Fibroblast of peridontal ligament (primary cell): Measurements from ENCODE around the gene CEP131.
"Not testable (repeated sequence)": the region's sequence is repeated elsewhere in the genome, so short reads cannot be mapped to it uniquely, and the experiment has no call there.

Experiments
- DNase-seq: peaks from one replicate; pipeline ENCODE4 v3.0.0-alpha.2; 2010; ENCODE audit errors: extremely low read depth

CEP131 gene

DNA sequence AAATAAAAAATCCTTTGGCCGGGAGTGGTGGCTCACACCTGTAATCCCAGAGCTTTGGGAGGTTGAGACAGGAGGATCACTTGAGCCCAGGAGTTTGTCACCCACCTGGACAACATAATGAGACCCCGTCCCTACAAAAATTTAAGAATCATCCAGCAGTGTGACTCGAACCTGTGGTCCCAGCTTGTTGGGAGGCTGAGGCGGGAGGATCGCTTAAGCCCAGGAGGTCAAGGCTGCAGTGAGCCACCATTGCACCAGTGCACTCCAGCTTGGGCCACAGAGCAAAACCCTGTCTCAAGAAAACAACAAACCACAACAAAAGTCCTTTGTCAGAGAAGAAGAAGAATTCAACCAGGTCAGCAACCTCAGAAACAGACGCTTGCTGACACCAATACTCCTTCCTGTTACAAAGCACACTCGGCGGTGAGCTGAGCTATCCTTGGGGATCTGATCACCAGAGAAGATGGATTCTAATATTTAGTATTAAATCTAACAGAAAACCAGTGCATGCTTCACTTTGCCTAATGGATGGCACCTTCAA is 70.4 kb downstream of the CEP131 start:
- DNase-seq: no peak

DNA sequence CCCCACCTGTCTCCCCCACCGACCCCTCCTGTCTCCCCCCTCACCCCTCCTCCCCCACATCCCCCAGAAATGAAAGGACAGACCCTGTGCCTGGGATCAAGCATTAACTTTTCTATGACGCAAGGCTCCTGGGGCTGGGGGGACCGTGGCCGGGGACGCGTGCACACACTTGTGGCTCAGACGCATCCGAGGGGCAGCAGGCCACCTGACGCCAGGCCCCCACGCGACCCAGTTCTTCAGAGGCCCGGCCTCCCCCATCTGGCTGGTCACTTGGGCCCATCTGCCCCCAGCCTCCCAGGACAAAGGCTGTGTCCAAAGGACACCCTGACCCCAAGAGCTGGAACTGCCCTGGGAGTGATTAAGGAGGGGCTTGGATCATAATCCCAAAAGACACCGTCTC is 71.5 kb downstream of the CEP131 start:
- DNase-seq: no peak

DNA sequence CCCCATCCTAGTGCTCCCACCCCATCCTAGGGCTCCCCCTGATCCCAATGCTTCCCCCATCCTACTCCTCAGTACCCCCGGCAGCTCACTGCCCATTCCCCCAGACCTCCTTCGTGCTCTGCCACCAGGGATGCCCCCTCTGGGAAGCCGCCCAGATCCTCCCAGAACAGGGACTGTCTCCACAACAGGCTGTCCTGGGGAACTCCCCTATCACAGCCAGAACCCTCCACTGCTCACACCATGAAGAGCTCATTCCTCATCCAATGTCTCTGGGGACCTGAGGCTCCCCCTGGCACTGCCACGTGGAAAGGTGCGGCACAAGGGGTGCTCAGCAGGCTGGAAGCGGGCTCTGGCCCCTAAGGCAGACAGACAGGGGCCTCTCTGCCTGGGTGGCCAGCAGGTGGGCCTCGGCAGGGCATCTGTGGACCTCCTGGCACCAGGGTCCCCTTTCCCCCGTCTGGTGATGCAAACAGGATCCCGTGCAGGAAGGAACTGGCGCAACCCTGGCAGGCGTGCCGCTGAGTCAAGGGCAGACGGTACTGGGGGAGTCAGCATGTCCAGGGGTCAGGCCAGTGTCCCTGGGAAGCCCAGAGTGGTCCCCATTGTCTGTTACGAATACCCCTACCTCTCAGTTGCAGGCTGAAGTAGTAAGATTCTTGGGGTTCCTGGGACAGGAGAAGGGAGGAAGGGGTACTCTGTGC is 72.2 kb downstream of the CEP131 start:
- no peak for DNase-seq

DNA sequence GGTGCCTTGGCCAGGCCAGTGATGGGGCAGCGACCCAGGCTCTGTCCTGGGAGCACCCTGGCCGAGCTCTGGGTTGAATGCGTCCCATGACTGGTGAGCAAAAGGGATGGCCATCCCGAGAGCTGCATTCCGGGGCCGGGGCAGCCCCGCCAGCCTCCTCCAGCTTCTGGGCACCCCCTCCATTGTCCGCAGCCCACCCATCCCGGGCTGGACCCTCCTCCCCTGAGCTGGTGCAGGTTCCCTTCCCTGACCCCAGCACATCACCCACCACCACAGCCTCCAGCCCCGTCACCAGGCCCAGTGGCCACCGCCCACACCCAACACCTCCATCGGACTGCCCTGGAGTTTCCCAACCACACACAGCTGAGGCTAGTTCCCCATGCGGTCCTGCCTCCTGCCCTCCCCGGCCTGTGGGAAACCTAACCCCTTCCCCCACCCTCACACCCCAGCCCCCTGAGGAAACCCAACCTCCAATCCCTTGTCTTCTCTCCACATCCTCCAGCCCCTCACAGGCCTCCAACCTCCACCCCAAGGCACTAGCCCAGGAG is 73.7 kb downstream of the CEP131 start:
- DNase-seq: no peak

DNA sequence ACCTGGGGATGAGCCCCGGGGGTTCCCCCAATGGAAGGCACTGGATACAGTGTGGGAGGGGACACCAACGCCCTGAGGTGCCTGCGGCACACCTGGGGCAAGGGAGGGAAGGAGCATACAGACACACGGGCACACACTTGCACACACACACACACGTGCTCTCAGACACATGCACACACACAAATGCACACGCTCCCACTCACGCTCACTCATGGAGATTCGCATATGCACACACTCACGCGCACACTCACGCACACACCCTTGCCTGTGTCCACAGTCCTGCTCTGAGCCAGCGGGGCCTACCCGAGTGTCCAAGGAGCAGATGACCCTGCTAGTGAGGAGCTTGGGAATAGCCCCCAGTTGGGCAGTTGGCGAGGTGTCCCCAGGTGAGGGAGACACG is 74.2 kb downstream of the CEP131 start:
- DNase-seq: no peak

DNA sequence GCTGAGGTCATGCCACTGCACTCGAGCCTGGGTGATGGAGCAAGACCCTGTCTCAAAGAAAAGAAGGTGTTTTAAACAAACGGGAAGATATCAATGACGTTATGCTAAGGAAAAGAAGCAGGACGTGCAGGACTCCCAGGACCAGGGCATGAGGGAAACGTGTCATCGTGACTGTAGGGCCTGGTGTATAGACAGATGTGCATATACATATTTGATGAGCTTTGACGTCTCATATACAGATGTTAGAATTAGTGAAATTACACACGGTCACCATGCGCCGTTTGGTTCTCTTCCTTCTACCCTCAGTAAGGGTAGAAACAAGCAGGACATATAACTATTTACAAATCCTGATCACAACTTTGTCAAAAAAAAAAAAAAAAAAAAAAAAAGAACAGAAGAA is 75.1 kb downstream of the CEP131 start:
- no peak for DNase-seq

DNA sequence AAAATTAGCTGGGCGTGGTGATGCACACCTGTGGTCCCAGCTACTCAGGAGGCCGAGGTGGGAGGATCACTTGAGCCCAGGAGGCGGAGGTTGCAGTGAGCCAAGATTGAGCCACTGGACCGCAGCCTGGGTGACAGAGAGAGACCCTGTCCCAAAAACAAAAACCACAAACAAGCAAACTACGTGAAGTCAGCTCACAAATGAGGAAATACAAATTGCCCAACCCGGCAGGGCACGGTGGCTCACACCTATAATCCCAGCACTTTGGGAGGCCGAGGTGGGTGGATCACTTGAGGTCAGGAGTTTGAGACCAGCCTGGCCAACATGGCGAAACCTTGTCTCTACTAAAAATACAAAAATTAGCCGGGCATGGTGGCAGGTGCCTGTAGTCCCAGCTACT is 76.6 kb downstream of the CEP131 start:
- DNase-seq: not testable (repeated sequence)

DNA sequence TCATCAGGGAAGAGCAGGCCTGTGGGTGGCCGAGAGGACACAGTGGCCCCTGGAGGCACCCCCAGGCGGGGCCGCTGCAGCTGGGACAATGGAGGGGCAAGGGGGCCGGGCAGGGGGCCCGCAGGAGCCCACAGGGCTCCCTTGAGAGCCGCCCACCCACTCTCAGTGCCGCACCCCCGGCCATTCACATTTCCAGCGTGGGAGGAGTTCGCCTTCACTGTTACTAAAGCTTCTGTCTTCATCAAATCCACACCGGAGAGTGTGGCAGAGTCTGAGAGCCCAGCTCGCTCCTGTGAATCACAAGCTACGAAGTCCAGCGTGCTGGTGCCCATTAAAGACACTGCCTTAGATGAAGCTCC is 78.4 kb downstream of the CEP131 start:
- DNase-seq: peak; percentile 1

DNA sequence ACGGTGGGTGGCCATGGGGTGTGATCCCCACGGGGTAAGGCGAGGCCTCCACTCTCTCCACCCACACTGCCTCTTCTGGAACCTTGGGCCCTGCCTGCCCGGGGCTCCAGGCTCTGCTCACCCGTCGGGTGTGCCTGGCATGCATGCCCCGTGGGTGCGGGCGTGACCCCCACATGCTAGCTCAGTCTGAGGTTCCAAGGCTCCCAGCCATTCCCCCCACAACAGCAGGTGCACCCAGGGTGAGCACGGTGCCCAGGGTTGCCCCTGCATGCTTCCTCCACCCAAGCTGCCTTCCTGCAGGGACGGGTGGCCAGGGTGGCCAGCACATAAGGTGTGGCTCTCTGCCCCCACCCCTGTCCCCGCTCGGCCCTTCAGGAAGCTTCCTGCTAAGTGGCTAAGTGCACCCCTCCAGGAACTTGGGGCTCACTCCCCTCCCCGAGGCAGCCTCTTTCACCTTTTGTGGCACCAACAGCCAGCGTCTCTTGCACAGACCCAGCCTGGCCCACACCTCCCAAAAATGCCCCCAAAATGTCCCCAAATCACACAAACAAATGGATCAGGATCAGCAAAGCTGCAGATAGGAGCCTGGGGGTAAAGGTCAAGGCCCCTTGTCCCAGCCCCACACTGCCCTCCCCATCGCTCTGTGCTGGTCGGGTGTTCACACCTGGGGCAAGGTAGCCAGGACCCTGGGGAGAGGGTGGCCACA is 78.9 kb downstream of the CEP131 start:
- no peak for DNase-seq

DNA sequence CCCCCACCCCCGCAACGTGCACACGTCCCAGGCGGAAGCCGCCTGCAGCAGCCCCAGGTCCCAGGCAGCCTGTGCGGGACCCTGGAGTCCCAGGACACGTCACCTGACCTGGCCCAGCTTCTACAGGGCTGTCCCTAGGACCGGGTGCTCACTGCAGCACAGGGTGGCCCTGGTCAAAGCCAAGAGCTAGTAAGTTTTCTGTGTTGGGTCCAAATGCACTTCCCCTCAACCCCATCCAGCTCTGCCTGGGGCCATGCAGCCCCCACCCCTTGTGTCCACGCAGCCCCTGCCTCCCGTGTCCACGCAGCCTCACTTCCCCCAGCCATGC is 79.6 kb downstream of the CEP131 start:
- no peak for DNase-seq

DNA sequence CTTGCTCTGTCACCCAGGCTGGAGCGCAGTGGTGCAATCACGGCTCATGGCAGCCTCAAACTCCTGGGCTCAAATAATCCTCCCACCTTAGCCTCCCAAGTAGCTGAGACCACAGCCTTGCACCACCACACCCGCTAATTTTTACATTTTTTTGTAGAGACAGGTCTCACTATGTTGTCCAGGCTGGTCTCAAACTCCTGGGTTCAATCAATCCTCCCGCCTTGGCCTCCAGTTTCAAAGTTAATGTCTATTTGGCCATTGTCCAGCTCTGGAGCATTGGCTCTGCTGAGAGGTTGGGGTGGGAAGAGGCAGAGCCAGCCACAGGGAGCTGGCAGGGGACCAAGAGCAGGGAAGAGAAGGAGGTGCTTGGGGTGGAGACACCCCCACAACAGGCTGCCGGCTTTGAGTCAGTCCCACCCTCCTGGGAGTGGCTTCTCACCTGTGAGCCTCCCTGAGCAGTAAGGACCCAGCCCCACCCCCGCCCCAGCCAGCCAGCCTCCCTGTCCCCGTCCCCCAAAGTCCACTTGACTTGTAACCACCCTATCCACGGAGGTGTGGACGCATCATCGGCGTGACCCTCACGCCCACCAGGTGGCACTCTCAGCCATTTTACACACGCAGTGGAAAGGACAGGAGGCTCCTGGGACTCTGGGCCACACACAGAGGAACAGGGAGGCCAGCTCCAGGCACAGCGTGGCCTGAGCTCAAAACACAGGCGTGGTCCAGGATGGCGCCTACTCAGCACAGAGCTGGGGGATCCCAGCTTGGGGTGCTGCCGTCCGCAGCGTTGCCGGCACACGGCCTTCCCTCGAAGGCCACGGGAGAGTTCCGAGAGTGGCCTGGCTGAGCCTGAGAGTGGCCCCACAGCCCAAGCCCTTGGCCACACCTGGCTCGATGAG is 80.2 kb downstream of the CEP131 start:
- peak; percentile 73 for DNase-seq

DNA sequence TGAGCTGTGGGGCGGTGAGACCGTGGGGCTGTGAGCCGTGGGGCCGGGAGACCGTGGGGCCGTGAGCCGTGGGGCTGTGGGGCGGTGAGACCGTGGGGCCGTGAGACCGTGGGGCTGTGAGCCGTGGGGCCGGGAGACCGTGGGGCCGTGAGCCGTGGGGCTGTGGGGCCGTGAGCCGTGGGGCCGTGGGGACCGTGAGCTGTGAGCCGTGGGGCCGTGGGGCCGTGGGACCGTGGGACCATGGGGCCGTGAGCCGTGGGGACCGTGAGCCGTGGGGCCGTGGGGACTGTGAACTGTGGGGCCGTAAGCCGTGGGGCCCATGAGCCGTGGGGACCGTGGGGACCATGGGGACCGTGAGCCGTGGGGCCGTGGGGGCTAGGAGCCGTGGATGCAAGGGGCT is 82.1 kb downstream of the CEP131 start:
- DNase-seq: no peak

DNA sequence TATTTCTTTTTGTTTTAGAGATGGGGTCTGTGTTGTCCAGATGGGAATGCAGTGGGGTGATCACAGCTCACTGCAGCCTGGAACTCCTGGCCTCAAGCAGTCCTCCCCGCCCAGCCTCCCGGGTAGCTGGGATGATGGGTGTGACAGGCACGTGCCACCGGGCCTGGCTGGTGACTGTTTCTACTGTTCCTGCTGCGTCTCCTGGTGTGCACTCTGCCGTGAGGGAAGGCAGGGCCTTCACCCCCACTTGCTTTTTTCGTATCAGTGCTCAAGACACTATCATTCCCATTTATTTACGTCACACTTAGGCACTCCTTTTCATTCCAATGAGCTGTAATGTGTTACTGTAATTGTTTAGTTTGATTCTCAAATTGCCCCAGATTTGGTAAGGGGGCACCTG is 82.7 kb downstream of the CEP131 start:
- no peak for DNase-seq
